HepG2 (cell line): ENCODE data around the gene NINJ2. TPM values are rescaled to one million over a fixed set of nuclear protein-coding genes. Genes with fewer than 3 reads are reported as not detected.
A peak's percentile ranks its signal among the peaks of the same experiment; 100 is the strongest.

Experiments
- ATAD3A ChIP-seq: sonication (generic); formaldehyde crosslinking; IDR thresholded peaks from 2 replicates; pipeline ENCODE4 v1.4.0; 2020; ENCODE audit warnings: missing genetic modification reagents
- ATF6 ChIP-seq: sonication (generic); formaldehyde crosslinking; conservative IDR thresholded peaks from 2 replicates; pipeline ENCODE4 v1.4.0; 2020; ENCODE audit warnings: missing genetic modification reagents
- CAMTA2 ChIP-seq: sonication (generic); formaldehyde crosslinking; IDR thresholded peaks from 2 replicates; pipeline ENCODE4 v1.4.0; 2020; ENCODE audit warnings: mild to moderate bottlenecking, missing genetic modification reagents, borderline replicate concordance
- CREB1 ChIP-seq, 2 experiments: fragments of 450-650 bp in 1 of 2; IDR thresholded peaks; 2 replicates each; pipeline ENCODE4 v1.6.1; 2016 to 2017; ENCODE audit warnings: control low read depth in 1 of 2, mild to moderate bottlenecking in 1 of 2, missing compliant biosample characterization in 1 of 2, missing genetic modification characterization in 1 of 2
- CREB3 ChIP-seq: sonication (generic); formaldehyde crosslinking; IDR thresholded peaks from 2 replicates; pipeline ENCODE4 v1.5.0; 2020; ENCODE audit warnings: missing genetic modification reagents
- ETS1 ChIP-seq: sonication (generic); formaldehyde crosslinking; IDR thresholded peaks from 2 replicates; pipeline ENCODE4 v1.4.0; 2020; ENCODE audit warnings: missing genetic modification reagents
- GATA4 ChIP-seq: sonication (generic); IDR thresholded peaks from 2 replicates; pipeline ENCODE4 v1.6.1; 2016; ENCODE audit warnings: antibody characterized with exemption, low read depth, borderline replicate concordance
- MBNL3 ChIP-seq: fragments of 250-450 bp; sonication (Bioruptor Pico); conservative IDR thresholded peaks from 2 replicates; pipeline ENCODE4 v1.8.0; 2022; ENCODE audit warnings: mild to moderate bottlenecking, inconsistent platforms
- RARG ChIP-seq: sonication (generic); formaldehyde crosslinking; IDR thresholded peaks from 2 replicates; pipeline ENCODE4 v1.4.0; 2020; ENCODE audit warnings: low read depth, mild to moderate bottlenecking, missing genetic modification reagents
- REL ChIP-seq: sonication (generic); formaldehyde crosslinking; conservative IDR thresholded peaks from 2 replicates; pipeline ENCODE4 v1.8.0; 2022; ENCODE audit warnings: mild to moderate bottlenecking, missing genetic modification reagents, moderate library complexity
- SMYD3 ChIP-seq: sonication (generic); formaldehyde crosslinking; IDR thresholded peaks from 2 replicates; pipeline ENCODE4 v1.8.1; 2023; ENCODE audit warnings: mild to moderate bottlenecking, missing genetic modification reagents
- SUZ12 ChIP-seq: fragments of 150-350 bp; IDR thresholded peaks from 2 replicates; pipeline ENCODE4 v1.6.1; 2014; ENCODE audit warnings: low read depth, low read length
- TBP ChIP-seq: sonication (generic); formaldehyde crosslinking; IDR thresholded peaks from 2 replicates; pipeline ENCODE4 v1.5.0; 2020; ENCODE audit warnings: missing genetic modification reagents
- TEAD3 ChIP-seq: optimal IDR thresholded peaks from 2 replicates; pipeline ENCODE3; 2016; ENCODE audit warnings: borderline replicate concordance
- TGIF2 ChIP-seq: IDR thresholded peaks from 2 replicates; pipeline ENCODE4 v1.6.1; 2016; ENCODE audit warnings: control low read depth, missing compliant biosample characterization
- TRIM24 ChIP-seq: sonication (generic); formaldehyde crosslinking; IDR thresholded peaks from 2 replicates; pipeline ENCODE4 v1.8.0; 2022; ENCODE audit warnings: mild to moderate bottlenecking, missing genetic modification reagents
- ZFP82 ChIP-seq: sonication (generic); formaldehyde crosslinking; IDR thresholded peaks from 2 replicates; pipeline ENCODE4 v1.5.1; 2020; ENCODE audit warnings: mild to moderate bottlenecking, missing genetic modification reagents, borderline replicate concordance
- ZNF224 ChIP-seq: sonication (generic); formaldehyde crosslinking; IDR thresholded peaks from 2 replicates; pipeline ENCODE4 v1.5.0; 2020; ENCODE audit warnings: mild to moderate bottlenecking, missing genetic modification reagents
- ZNF343 ChIP-seq: sonication (generic); formaldehyde crosslinking; IDR thresholded peaks from 2 replicates; pipeline ENCODE4 v1.4.0; 2020; ENCODE audit warnings: mild to moderate bottlenecking, missing genetic modification reagents
- ZNF589 ChIP-seq: sonication (generic); formaldehyde crosslinking; conservative IDR thresholded peaks from 2 replicates; pipeline ENCODE4 v1.8.0; 2022; ENCODE audit warnings: mild to moderate bottlenecking, moderate library complexity, missing genetic modification reagents
- ZNF713 ChIP-seq: sonication (generic); formaldehyde crosslinking; IDR thresholded peaks from 2 replicates; pipeline ENCODE4 v1.4.0; 2020; ENCODE audit warnings: mild to moderate bottlenecking, missing genetic modification reagents
- ZNF816 ChIP-seq: sonication (generic); formaldehyde crosslinking; IDR thresholded peaks from 2 replicates; pipeline ENCODE4 v1.8.0; 2022; ENCODE audit warnings: missing genetic modification reagents, mild to moderate bottlenecking, borderline replicate concordance
- ZSCAN29 ChIP-seq: sonication (generic); formaldehyde crosslinking; conservative IDR thresholded peaks from 2 replicates; pipeline ENCODE4 v1.4.0; 2020; ENCODE audit warnings: mild to moderate bottlenecking, missing genetic modification reagents
- ZZZ3 ChIP-seq: sonication (generic); formaldehyde crosslinking; IDR thresholded peaks from 2 replicates; pipeline ENCODE4 v1.4.0; 2020; ENCODE audit warnings: missing genetic modification reagents, mild to moderate bottlenecking, borderline replicate concordance
- polyA plus RNA-seq, 8 experiments: library from polyadenylated mRNA; depleted of rRNA in 3 of 8; stranded (reverse) in 7 of 8; unstranded in 1 of 8; fragments of >200 nt; fragmentation: Illumina TruSeq in 4 of 8; extraction: Trizol in 4 of 8; gene quantifications; 2 replicates each; pipeline versions ENCODE4 v1.2.1 to v1.2.3, GENCODE V29; 2011 to 2016; ENCODE audit warnings: low read depth in 4 of 8, missing spikeins in 1 of 8, mixed read lengths in 1 of 8; ENCODE audit not compliant: insufficient read depth in 1 of 8
- total RNA-seq, 5 experiments: library from RNA; depleted of rRNA; stranded (reverse); fragments of >200 nt; fragmentation: Illumina TruSeq; extraction: Trizol; gene quantifications; 2 replicates each; pipeline ENCODE4 v1.2.3, GENCODE V29; 2016; ENCODE audit warnings: low read depth in 1 of 5
- TF ChIP-seq, protein P1 (sequence below): sonication (generic); formaldehyde crosslinking; IDR thresholded peaks from 2 replicates; pipeline ENCODE4 v1.8.0; 2022; ENCODE audit warnings: mild to moderate bottlenecking, missing genetic modification reagents, moderate library complexity

The NINJ2 gene
- total and polyA plus RNA-seq, 2 of the 13 experiments (the other 11 are each of a cell fraction or from before 2014, with no cell fraction given): 0.62 to 3.8 TPM

DNA sequence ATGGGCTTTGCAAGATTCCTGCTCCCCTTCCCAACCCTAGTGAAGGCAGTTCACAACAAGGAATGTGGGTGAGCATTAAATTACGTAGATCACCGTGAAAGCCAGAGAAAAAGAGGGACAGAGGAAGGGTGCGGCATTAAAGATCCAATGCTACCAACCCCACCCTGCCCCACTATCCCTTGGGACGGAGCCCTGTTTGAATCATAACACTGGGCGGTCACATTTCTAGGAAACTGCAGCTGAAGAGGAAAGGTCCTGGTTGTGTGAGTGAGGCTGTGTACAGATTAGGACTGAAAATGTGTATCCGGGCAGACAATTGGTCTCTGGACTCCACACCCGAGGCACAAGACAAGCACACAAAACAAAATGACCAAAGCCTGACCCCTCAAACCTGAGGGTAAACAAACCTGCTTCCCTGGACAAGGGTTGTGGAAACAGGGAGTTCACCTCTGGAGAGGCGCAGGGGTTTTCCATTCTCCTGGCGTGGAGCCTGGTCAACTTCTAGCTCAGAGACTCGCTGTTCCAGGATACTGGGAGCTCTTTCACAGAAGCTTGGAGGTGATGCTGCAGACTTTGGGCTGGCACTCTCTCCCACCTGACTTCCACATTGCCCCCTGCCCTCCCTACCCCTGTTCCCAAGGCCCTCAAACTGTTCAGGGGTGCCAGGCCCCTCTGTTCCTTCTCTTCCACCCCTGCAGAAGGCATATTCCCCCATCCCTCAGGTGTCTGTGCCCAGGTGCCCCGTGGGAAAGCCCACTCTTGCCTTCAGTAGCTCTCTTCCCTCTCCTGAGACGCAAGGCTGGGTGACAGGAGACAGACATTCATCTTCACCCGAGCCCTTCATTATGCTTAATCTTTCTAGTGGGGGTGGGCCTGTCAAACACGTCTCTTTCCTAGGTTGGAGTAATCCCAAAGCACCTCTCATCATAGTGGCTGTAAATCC lies 16.5 kb downstream of the NINJ2 start (continued):
- TF ChIP-seq ATF6 (CRISPR knock-in tag): no peak
- TF ChIP-seq MBNL3 (CRISPR knock-in tag): no peak
- TF ChIP-seq RARG (CRISPR knock-in tag): no peak
- no peak for TF ChIP-seq ETS1
- TF ChIP-seq ATAD3A (CRISPR knock-in tag): no peak
- TF ChIP-seq ZZZ3 (CRISPR knock-in tag): no peak
- TF ChIP-seq ZNF816: peak; percentile 75; the same call in 1 of the 2 replicates
- no peak for TF ChIP-seq TGIF2 (CRISPR knock-in tag)
- TF ChIP-seq, protein P1, sequence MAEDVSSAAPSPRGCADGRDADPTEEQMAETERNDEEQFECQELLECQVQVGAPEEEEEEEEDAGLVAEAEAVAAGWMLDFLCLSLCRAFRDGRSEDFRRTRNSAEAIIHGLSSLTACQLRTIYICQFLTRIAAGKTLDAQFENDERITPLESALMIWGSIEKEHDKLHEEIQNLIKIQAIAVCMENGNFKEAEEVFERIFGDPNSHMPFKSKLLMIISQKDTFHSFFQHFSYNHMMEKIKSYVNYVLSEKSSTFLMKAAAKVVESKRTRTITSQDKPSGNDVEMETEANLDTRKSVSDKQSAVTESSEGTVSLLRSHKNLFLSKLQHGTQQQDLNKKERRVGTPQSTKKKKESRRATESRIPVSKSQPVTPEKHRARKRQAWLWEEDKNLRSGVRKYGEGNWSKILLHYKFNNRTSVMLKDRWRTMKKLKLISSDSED (CRISPR knock-in tag): no peak
- TF ChIP-seq TBP (CRISPR knock-in tag): no peak
- TF ChIP-seq CREB1 (IDR thresholded peaks at IDR 0.05): no peak
- no peak for TF ChIP-seq CREB1 (CRISPR knock-in tag; IDR thresholded peaks at IDR 0.05)
- TF ChIP-seq CREB3 (CRISPR knock-in tag): no peak
- no peak for TF ChIP-seq TRIM24 (CRISPR knock-in tag)
- no peak; the same call in 1 of the 2 replicates for TF ChIP-seq ZNF343 (CRISPR knock-in tag)
- peak; percentile 88 for TF ChIP-seq TEAD3 (CRISPR knock-in tag)
- TF ChIP-seq REL (CRISPR knock-in tag): no peak
- TF ChIP-seq CAMTA2 (CRISPR knock-in tag): no peak
- no peak for TF ChIP-seq SUZ12
- TF ChIP-seq ZNF589 (CRISPR knock-in tag): no peak
- TF ChIP-seq ZSCAN29 (CRISPR knock-in tag): peak; percentile 78; the same call in 1 of the 2 replicates
- TF ChIP-seq ZNF713 (CRISPR knock-in tag): no peak; the same call in 1 of the 2 replicates
- peak; percentile 51; the same call in 1 of the 2 replicates for TF ChIP-seq ZFP82 (CRISPR knock-in tag)
- no peak for TF ChIP-seq SMYD3
- peak; percentile 36; the same call in 1 of the 2 replicates for TF ChIP-seq GATA4
- TF ChIP-seq ZNF224 (CRISPR knock-in tag): no peak
